Spleen (tissue), 7 donors: ENCODE measurements around the gene DHH.
A peak's percentile ranks its signal among the peaks of the same experiment; 100 is the strongest.

Source experiments
- CTCF ChIP-seq, 11 experiments: fragments of 200-600 bp in 7 of 11; fragments of 450-650 bp in 4 of 11; sonication (generic) in 4 of 11; IDR thresholded peaks in 8 of 11; conservative IDR thresholded peaks in 3 of 11; 1 replicate in 7 of 11; 2 replicates in 4 of 11; pipeline versions ENCODE4 v1.4.0 to v1.8.0; 2016 to 2021; ENCODE audit warnings: antibody characterized with exemption in 11 of 11, inconsistent platforms in 4 of 11, mild to moderate bottlenecking in 1 of 11
- POLR2A ChIP-seq, 3 donors: fragments of 450-650 bp; IDR thresholded peaks; one replicate each; pipeline ENCODE4 v1.5.1; 2017; ENCODE audit warnings: antibody characterized with exemption in 3 of 3, mild to moderate bottlenecking in 1 of 3
- donor health status: DM: no; HTN: no; CAD: no; lungs with moderate emphysema.
- donor health status: DM: no; HTN: no; CAD: no.
- donor health status: DM: no; HTN: no; CAD: no.

GRCh38 chr12:49092086-49092815 lies 2.4 kb downstream of the DHH start:
- TF ChIP-seq CTCF (IDR thresholded peaks at IDR 0.05 in 8 of 11, conservative IDR thresholded peaks at IDR 0.05 in 3 of 11) (peak in 6 of 11 experiments; percentile 18 to 43 (median 30)), POLR2A (IDR thresholded peaks at IDR 0.05) (no peak)
